ENCODE data around the gene TJP3. TPM values are rescaled to one million over a fixed set of nuclear protein-coding genes. Genes with fewer than 3 reads are reported as not detected.

TJP3 gene
- total and polyA plus RNA-seq, 2 experiments from 2014 or later = 23.7 to 49.2 TPM

DNA sequence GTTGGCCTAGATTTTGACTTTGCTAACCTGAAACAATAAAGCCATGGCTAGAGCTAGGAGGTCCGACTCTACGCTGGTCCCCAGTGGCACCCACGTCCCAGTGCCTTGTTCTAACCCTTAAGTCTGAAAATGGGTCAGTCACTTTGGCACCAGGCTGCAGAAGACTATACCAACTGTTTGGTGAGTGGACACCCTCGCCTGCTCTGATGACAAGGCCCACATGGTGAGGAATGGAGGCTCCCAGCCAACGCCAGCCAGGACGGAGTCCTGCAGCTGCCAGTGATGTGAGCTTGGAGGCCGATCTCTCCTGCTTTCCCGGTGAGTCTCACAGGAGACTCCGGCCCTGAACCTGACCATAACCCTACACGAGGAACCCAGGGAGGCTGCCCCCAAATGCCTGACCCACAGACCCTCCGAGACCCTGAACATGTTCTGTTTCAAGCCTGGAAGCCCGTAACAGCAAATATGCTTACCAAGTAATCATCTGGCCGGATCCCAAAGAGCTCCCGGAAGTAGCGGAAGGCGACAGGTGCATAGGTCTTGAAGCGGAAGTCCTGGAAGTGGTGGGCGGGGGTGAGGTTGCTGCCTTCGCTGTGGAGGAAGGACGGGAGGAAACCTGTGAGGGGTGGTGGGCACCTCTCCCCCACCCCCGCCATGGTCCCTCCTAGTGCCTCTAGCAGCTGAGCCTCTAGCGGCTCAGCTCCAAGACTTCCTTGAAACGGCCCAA is 47.5 kb upstream of the TJP3 start:
- Histone ChIP-seq H3K27ac (no peak overlapping the region), H3K4me3 (no peak overlapping the region), H3K9me3 (ENCODE audit: low read depth) (no peaks in the 10 kb centered on the region), H3K9me2 (replicated peaks; ENCODE audit: insufficient read depth) (no peaks in the 10 kb centered on the region), H4K20me1 (ENCODE audit: insufficient read depth, poor library complexity, severe bottlenecking) (no peaks in the 10 kb centered on the region), H3K79me2 (no peaks in the 10 kb centered on the region), H3K27me3 (no peaks in the 10 kb centered on the region), H2AFZ (no peak overlapping the region), H3K4me2 (no peak overlapping the region), H3K4me1 (ENCODE audit: insufficient read depth) (no peaks in the 10 kb centered on the region), H3K36me3 (replicated peaks; ENCODE audit: insufficient read depth, low read depth) (no peaks in the 10 kb centered on the region)
- DNase-seq (ENCODE audit: low spot score) = no peak
- TF ChIP-seq, protein P1, sequence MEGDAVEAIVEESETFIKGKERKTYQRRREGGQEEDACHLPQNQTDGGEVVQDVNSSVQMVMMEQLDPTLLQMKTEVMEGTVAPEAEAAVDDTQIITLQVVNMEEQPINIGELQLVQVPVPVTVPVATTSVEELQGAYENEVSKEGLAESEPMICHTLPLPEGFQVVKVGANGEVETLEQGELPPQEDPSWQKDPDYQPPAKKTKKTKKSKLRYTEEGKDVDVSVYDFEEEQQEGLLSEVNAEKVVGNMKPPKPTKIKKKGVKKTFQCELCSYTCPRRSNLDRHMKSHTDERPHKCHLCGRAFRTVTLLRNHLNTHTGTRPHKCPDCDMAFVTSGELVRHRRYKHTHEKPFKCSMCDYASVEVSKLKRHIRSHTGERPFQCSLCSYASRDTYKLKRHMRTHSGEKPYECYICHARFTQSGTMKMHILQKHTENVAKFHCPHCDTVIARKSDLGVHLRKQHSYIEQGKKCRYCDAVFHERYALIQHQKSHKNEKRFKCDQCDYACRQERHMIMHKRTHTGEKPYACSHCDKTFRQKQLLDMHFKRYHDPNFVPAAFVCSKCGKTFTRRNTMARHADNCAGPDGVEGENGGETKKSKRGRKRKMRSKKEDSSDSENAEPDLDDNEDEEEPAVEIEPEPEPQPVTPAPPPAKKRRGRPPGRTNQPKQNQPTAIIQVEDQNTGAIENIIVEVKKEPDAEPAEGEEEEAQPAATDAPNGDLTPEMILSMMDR (IDR thresholded peaks at IDR 0.05; ENCODE audit: poor library complexity) = no peak
- TF ChIP-seq EZH2 (IDR thresholded peaks at IDR 0.05; ENCODE audit: borderline replicate concordance) = no peak
- TF ChIP-seq EZH2phosphoT487 (IDR thresholded peaks at IDR 0.05; ENCODE audit: low read depth, severe bottlenecking, unreplicated experiment) = no peak
- WGBS (ENCODE audit: low lambda C conversion rate, missing lambda C conversion rate) = 91% methylated on average over 22 of the region's 23 CpGs

DNA sequence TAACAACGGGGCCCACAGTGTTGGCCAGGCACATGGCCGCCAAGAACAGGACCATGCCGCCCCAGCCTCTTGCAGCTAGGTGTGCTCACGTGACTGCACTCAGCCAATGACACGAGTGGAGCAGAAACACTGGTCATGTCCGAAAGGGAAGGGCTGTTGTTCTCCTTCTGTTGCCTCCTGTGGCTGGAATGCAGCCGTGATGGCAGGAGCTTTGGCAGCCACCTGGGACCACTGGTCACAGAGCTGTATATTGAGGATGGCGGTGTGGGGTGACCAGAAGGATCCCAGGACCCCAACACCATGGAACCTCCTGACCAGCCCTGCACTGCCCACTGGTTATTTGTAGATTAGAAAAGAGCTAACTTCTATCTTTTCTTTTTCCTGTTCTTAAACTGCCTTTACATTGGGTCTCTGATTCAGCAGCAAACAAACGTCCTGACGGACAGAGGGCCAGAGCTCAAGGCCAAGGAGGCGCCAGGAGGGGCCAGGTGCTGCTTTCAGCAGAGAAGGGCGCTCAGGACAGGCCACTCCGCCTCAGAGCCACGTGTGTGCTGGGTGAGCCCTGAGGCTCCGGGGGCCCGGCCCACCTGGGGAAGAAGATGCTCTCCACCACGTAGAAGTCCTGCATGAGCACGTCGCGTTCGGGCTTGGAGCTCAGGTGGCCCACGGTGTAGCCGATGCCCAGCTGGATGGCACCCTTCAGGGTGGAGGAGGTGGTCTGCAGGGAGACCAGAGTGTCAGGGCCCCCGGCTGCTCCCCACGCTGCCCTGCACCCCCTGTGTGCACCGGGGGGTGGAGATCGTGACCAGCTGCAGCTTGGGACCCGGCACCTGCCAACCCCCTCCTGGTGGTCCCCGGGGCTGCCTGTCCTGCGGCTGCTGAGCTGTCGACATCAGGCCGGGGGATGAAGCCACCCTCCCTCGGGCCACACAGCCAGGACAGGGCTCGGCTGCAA is 46.6 kb upstream of the TJP3 start:
- Histone ChIP-seq H3K79me2 (no peaks in the 10 kb centered on the region), H3K9me2 (replicated peaks; ENCODE audit: insufficient read depth) (no peaks in the 10 kb centered on the region), H2AFZ (no peak overlapping the region), H3K27ac (no peak overlapping the region), H3K4me2 (no peak overlapping the region), H4K20me1 (ENCODE audit: insufficient read depth, poor library complexity, severe bottlenecking) (no peaks in the 10 kb centered on the region), H3K27me3 (no peaks in the 10 kb centered on the region), H3K4me1 (ENCODE audit: insufficient read depth) (no peaks in the 10 kb centered on the region), H3K9me3 (ENCODE audit: low read depth) (no peaks in the 10 kb centered on the region), H3K4me3 (no peak overlapping the region), H3K36me3 (replicated peaks; ENCODE audit: insufficient read depth, low read depth) (no peaks in the 10 kb centered on the region)
- 96% methylated on average over 34 of the region's 34 CpGs for WGBS (ENCODE audit: low lambda C conversion rate, missing lambda C conversion rate)
- no peak for DNase-seq (ENCODE audit: low spot score)
- TF ChIP-seq, protein P1 (IDR thresholded peaks at IDR 0.05; ENCODE audit: poor library complexity) = no peak
- no peak for TF ChIP-seq EZH2phosphoT487 (IDR thresholded peaks at IDR 0.05; ENCODE audit: low read depth, severe bottlenecking, unreplicated experiment)

DNA sequence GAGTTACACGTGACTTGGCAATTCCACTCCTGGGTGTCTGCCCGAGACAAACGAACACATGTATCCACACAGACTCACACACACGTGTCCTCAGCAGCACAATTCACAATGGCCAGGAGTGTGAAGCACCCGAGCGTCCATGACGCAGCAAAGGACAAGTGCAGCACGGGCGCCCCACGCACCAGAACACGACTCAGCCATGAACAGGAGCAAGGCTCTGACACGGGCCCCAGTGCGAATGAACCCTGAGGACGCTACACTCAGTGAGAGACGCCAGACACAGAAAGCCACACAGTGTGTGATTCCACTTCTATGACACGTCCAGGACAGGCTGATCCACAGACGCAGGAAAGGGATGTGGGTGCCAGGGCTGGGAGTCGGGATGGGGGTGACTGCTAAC is 44.3 kb upstream of the TJP3 start:
- Histone ChIP-seq H3K4me2 (no peak overlapping the region), H3K9me2 (replicated peaks; ENCODE audit: insufficient read depth) (no peaks in the 10 kb centered on the region), H3K27ac (no peak overlapping the region), H3K4me3 (no peak overlapping the region), H3K4me1 (ENCODE audit: insufficient read depth) (peaks cover 9% of the 10 kb centered on the region), H4K20me1 (ENCODE audit: insufficient read depth, poor library complexity, severe bottlenecking) (peaks cover 5% of the 10 kb centered on the region), H3K36me3 (replicated peaks; ENCODE audit: insufficient read depth, low read depth) (no peaks in the 10 kb centered on the region), H2AFZ (no peak overlapping the region), H3K9me3 (ENCODE audit: low read depth) (no peaks in the 10 kb centered on the region), H3K27me3 (no peaks in the 10 kb centered on the region), H3K79me2 (peaks cover 3% of the 10 kb centered on the region)
- 98% methylated on average over 18 of the region's 18 CpGs for WGBS (ENCODE audit: low lambda C conversion rate, missing lambda C conversion rate)
- no peak for DNase-seq (ENCODE audit: low spot score)
- TF ChIP-seq EZH2 (IDR thresholded peaks at IDR 0.05; ENCODE audit: borderline replicate concordance) (no peak), EZH2phosphoT487 (IDR thresholded peaks at IDR 0.05; ENCODE audit: low read depth, severe bottlenecking, unreplicated experiment) (no peak)
- TF ChIP-seq, protein P1 (IDR thresholded peaks at IDR 0.05; ENCODE audit: poor library complexity) = no peak

Measured in hepatocyte (in vitro differentiated cells).